Fibroblast of villous mesenchyme (primary cell): Measurements from ENCODE around the gene MKKS. TPM values are rescaled to one million over a fixed set of nuclear protein-coding genes. Genes with fewer than 3 reads are reported as not detected.
A peak's percentile ranks its signal among the peaks of the same experiment; 100 is the strongest.

ENCODE experiments used
- DNase-seq: peaks from one replicate; pipeline ENCODE4 v3.0.0-alpha.2; 2010; ENCODE audit warnings: low read depth
- H3K4me3 ChIP-seq: 2 replicates; pipeline ENCODE4 v1.5.1; 2011; ENCODE audit warnings: low read depth, mild to moderate bottlenecking, low read length
- total RNA-seq: library from RNA; depleted of rRNA; stranded (reverse); fragments of >200 nt; gene quantifications from 2 replicates; pipeline ENCODE4 v1.2.3, GENCODE V29; 2012
- TF ChIP-seq, protein P1 (sequence below): IDR thresholded peaks from 2 replicates; pipeline ENCODE4 v1.5.1; 2012; ENCODE audit warnings: low read depth, mild to moderate bottlenecking, low read length; ENCODE audit not compliant: insufficient read depth

Gene MKKS
- total RNA-seq, 1 donor: 9.1 TPM

DNA sequence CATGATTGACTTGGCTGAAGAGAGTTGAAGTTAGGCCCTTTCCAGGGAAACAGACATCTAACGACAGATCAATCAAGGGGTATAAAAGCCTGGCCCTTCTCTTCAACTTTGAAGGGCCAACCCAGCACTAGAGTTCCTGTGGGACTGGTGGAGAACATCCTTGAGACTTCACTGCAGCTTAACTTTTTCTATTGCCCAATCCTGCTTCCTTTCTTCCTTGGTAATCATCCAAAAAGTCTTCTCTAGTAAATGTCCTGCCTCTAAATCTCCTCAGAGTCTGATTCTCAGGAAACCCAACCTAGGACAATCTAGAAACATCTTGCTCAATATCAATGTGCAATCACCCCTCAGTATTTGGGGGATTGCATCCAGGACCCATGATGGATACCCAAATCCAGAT, 1.9 kb downstream of the MKKS start:
- DNase-seq: peak; percentile 46

DNA sequence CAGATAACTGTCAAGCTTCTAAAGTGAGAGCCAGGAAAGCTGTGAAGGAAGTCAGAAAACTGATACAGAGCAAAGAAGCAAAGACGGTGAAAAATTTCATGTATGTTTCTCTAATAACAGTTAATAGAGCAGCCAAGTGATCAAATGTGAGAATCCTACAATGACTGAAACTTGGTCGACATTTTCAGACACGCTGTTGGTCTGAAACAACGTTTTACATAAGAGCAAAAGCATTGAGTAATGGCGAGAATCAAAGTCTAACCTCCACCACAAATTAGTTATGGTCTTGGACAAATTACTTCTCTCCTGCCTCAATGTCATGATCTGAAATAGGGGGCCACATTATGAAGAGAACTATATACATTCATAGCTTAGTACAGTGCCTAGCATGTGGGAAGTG, 3.3 kb downstream of the MKKS start:
- no peak for DNase-seq
- H3K4me3 ChIP-seq: no peak overlapping the region
- TF ChIP-seq, protein P1, sequence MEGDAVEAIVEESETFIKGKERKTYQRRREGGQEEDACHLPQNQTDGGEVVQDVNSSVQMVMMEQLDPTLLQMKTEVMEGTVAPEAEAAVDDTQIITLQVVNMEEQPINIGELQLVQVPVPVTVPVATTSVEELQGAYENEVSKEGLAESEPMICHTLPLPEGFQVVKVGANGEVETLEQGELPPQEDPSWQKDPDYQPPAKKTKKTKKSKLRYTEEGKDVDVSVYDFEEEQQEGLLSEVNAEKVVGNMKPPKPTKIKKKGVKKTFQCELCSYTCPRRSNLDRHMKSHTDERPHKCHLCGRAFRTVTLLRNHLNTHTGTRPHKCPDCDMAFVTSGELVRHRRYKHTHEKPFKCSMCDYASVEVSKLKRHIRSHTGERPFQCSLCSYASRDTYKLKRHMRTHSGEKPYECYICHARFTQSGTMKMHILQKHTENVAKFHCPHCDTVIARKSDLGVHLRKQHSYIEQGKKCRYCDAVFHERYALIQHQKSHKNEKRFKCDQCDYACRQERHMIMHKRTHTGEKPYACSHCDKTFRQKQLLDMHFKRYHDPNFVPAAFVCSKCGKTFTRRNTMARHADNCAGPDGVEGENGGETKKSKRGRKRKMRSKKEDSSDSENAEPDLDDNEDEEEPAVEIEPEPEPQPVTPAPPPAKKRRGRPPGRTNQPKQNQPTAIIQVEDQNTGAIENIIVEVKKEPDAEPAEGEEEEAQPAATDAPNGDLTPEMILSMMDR: no peak

More for the DNA sequence above, 1.9 kb downstream of the MKKS start:
- TF ChIP-seq, protein P1: no peak
- no peak overlapping the region for H3K4me3 ChIP-seq

DNA sequence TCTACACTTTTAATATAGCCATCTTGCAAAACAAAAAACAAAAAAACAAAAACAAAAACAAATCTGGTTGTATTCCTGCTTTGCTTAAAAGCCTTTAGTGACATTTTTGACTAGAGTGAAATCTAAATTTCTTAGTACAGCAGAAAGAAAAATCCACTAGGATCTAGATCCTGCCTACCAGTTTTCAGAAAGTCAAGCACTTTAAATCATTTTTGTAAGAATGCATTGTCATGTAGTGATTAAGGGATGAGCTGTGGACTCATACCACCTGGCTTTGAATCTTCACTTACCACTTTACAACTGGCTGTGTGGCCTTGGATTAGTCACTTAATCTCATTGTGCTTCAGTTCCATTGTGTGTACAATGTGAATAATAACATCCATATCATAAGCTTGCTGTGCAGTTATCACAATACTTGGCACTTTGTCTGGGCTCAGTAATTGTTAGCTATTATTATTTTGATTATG, 4.0 kb downstream of the MKKS start:
- no peak overlapping the region for H3K4me3 ChIP-seq
- DNase-seq: no peak
- TF ChIP-seq, protein P1: no peak

DNA sequence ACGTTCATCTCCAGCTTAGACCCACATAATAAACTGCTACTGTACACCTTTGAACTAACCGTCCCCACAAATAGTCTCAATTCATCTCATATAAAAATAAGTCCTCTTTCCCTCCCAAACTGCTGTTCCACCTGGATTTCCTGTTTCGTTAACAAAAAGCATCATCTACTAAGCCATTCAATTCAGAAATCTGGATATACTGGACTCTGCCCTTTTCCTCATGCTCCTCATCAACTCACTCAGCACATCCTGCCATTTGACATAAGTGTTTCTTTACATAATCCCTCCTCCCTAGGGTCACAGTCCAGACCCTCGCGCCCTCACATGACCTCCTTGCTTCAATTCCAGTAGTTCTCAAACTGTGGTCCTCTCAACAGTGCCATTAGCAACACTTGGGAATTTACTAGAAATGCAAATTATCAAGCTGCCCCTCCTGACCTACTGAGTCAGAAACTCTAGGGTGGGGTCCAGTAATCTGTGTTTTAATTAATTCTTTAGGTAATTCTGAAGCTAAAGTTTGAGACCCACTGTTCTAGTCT, 4.5 kb downstream of the MKKS start:
- H3K4me3 ChIP-seq: no peak overlapping the region
- TF ChIP-seq, protein P1: no peak
- DNase-seq: no peak

DNA sequence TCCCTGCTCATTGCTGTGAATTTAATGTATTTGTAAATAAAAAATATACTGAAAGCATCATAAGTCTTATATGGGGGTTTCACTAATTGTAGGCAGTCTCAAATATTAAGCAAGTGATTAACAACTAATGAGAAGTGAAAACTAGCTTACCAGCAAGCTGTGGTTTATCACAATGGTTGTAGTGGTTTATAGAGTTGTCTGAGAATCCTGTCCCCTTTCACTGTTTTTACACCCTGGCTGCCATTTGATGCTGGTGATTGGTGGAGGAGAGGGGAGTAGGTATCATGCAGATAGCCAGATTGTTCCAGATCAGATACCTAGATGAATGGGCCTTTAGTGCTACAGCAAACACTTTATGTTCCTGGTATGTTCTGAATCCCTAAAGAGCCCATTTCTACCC, 6.0 kb downstream of the MKKS start:
- no peak overlapping the region for H3K4me3 ChIP-seq
- DNase-seq: no peak
- TF ChIP-seq, protein P1: no peak

DNA sequence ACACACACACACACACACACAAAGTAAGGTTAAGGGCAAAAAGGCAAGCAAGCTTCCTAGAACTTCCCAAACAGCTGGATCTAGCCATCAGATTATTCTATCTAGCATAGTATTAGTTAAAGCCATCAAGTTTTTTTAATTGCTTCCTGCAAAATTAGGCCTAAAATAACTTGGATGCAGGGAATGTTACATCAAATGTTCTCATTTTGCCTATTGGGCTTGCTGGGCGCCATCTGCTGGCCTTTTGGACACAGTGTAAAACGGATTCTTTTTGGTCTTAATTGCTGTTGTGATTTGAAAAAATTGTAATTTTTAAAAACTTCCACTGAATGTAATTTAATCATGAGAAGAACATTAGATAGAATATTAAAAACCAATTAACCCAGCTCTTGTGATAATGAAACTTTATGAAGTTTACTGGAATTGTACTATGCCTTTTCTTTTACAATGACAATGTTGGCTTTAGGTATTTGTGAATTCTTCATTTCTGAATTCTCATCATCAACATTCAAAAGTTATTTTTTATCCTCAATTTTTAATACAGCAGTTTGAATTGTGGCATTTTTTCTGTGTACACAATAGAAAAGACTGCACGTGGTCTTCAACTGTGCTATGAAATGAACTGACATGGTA, 6.8 kb downstream of the MKKS start:
- DNase-seq: peak; percentile 73
- TF ChIP-seq, protein P1: peak; percentile 80
- no peak overlapping the region for H3K4me3 ChIP-seq
